Nephron progenitor cell (in vitro differentiated cells): ENCODE data around the gene PRKG1.

Experiments
- DNase-seq: peaks from one replicate; pipeline ENCODE4 v3.0.0; 2021
- H3K27ac Mint-ChIP-seq: 2 replicates; pipeline ENCODE4 v1.8.0; 2021; ENCODE audit warnings: mild to moderate bottlenecking, moderate library complexity, mixed read lengths
- H3K27me3 Mint-ChIP-seq: 2 replicates; pipeline ENCODE4 v1.8.0; 2021; ENCODE audit warnings: mild to moderate bottlenecking, low read depth, mixed read lengths; ENCODE audit not compliant: poor library complexity
- H3K36me3 Mint-ChIP-seq: 2 replicates; pipeline ENCODE4 v1.8.0; 2021; ENCODE audit warnings: low read depth, mixed read lengths
- H3K4me1 Mint-ChIP-seq: 2 replicates; pipeline ENCODE4 v1.8.0; 2021; ENCODE audit warnings: mixed read lengths
- H3K4me3 Mint-ChIP-seq: 2 replicates; pipeline ENCODE4 v1.8.0; 2021; ENCODE audit warnings: mild to moderate bottlenecking, moderate library complexity, mixed read lengths
- H3K9me3 Mint-ChIP-seq: 2 replicates; pipeline ENCODE4 v1.8.0; 2021; ENCODE audit warnings: mild to moderate bottlenecking, moderate library complexity, mixed read lengths
- CTCF ChIP-seq: fragments of 200-600 bp; sonication (generic); IDR thresholded peaks from 2 replicates; pipeline ENCODE4 v1.5.0; 2021; ENCODE audit warnings: antibody characterized with exemption

PRKG1 gene

GRCh38 chr10:52265131-52265926, 1191.0 kb downstream of the PRKG1 start:
- no peak for TF ChIP-seq CTCF
- Mint-ChIP-seq H3K36me3 (no peaks in the 10 kb centered on the region), H3K9me3 (no peaks in the 10 kb centered on the region), H3K4me1 (peaks cover 14% of the 10 kb centered on the region), H3K4me3 (no peak overlapping the region), H3K27ac (no peak overlapping the region), H3K27me3 (no peaks in the 10 kb centered on the region)
- no peak for DNase-seq

- H3K27me3 Mint-ChIP-seq, result no peaks in the 10 kb centered on the region
- no peak overlapping the region for H3K27ac Mint-ChIP-seq
- peaks cover 8% of the 10 kb centered on the region for H3K36me3 Mint-ChIP-seq
- no peak for DNase-seq
- H3K4me3 Mint-ChIP-seq, result no peak overlapping the region
- no peak for TF ChIP-seq CTCF
- peaks cover 9% of the 10 kb centered on the region for H3K4me1 Mint-ChIP-seq
- H3K9me3 Mint-ChIP-seq, result peaks cover 4% of the 10 kb centered on the region
Observed at GRCh38 chr10:52266858-52267257, 1192.6 kb downstream of the PRKG1 start.

- Mint-ChIP-seq H3K4me1 (peaks cover 9% of the 10 kb centered on the region), H3K36me3 (peaks cover 8% of the 10 kb centered on the region), H3K9me3 (peaks cover 4% of the 10 kb centered on the region), H3K4me3 (no peak overlapping the region), H3K27ac (no peak overlapping the region), H3K27me3 (no peaks in the 10 kb centered on the region)
- no peak for TF ChIP-seq CTCF
- DNase-seq, result no peak
Observed at GRCh38 chr10:52268790-52269189, 1194.5 kb downstream of the PRKG1 start.

- no peak for TF ChIP-seq CTCF
- Mint-ChIP-seq H3K36me3 (peaks cover 8% of the 10 kb centered on the region), H3K27me3 (peaks cover 2% of the 10 kb centered on the region), H3K4me1 (peaks cover 9% of the 10 kb centered on the region), H3K4me3 (no peak overlapping the region), H3K9me3 (peaks cover 6% of the 10 kb centered on the region), H3K27ac (no peak overlapping the region)
- no peak for DNase-seq
Observed at GRCh38 chr10:52269233-52269632, 1194.9 kb downstream of the PRKG1 start.

GRCh38 chr10:52276163-52276562, 1201.9 kb downstream of the PRKG1 start:
- Mint-ChIP-seq H3K27ac (no peak overlapping the region), H3K9me3 (peaks cover 44% of the 10 kb centered on the region), H3K4me1 (peaks cover 6% of the 10 kb centered on the region), H3K4me3 (no peak overlapping the region), H3K36me3 (peaks cover 41% of the 10 kb centered on the region), H3K27me3 (peaks cover 3% of the 10 kb centered on the region)
- no peak for DNase-seq
- TF ChIP-seq CTCF, result no peak

GRCh38 chr10:52276986-52277385, 1202.7 kb downstream of the PRKG1 start:
- Mint-ChIP-seq H3K27me3 (peaks cover 3% of the 10 kb centered on the region), H3K36me3 (peaks cover 37% of the 10 kb centered on the region), H3K27ac (no peak overlapping the region), H3K4me1 (peaks cover 6% of the 10 kb centered on the region), H3K9me3 (peaks cover 41% of the 10 kb centered on the region), H3K4me3 (no peak overlapping the region)
- DNase-seq, result no peak
- no peak for TF ChIP-seq CTCF
